H9 (cell line): ENCODE results near the gene SRRM2. TPM values are rescaled to one million over a fixed set of nuclear protein-coding genes. Genes with fewer than 3 reads are reported as not detected.

Experiments used
- DNase-seq: peaks from one replicate; pipeline ENCODE4 v3.0.0-alpha.2; 2017
- H2AFZ ChIP-seq: one replicate; pipeline ENCODE4 v1.6.1; 2013; ENCODE audit warnings: mild to moderate bottlenecking, low read length, control low read depth, moderate library complexity
- H2AK5ac ChIP-seq: 2 replicates; pipeline ENCODE4 v1.6.1; 2013; ENCODE audit warnings: low read length, control low read depth, mixed read lengths; ENCODE audit not compliant: insufficient read length
- H2BK120ac ChIP-seq: one replicate; pipeline ENCODE4 v1.6.1; 2013; ENCODE audit warnings: low read depth, mild to moderate bottlenecking, low read length, control low read depth, inconsistent platforms; ENCODE audit not compliant: poor library complexity, severe bottlenecking
- H2BK12ac ChIP-seq: 2 replicates; pipeline ENCODE4 v1.6.1; 2013; ENCODE audit warnings: low read length, control low read depth, mixed read lengths, low read depth; ENCODE audit not compliant: insufficient read length
- H2BK15ac ChIP-seq: 2 replicates; pipeline ENCODE4 v1.6.1; 2013; ENCODE audit warnings: low read depth, low read length, control low read depth
- H2BK20ac ChIP-seq: one replicate; pipeline ENCODE4 v1.6.1; 2013; ENCODE audit warnings: low read depth, mild to moderate bottlenecking, low read length, control low read depth, inconsistent platforms; ENCODE audit not compliant: poor library complexity, severe bottlenecking
- H2BK5ac ChIP-seq: 2 replicates; pipeline ENCODE4 v1.6.1; 2013; ENCODE audit warnings: low read length, control low read depth, mixed read lengths; ENCODE audit not compliant: insufficient read length
- H3K14ac ChIP-seq: 2 replicates; pipeline ENCODE4 v1.6.1; 2013; ENCODE audit warnings: low read length, control low read depth; ENCODE audit not compliant: insufficient read depth
- H3K18ac ChIP-seq: 2 replicates; pipeline ENCODE4 v1.6.1; 2013; ENCODE audit warnings: low read depth, mild to moderate bottlenecking, mixed read lengths, low read length, control low read depth; ENCODE audit not compliant: insufficient read length
- H3K23ac ChIP-seq: 2 replicates; pipeline ENCODE4 v1.6.1; 2013; ENCODE audit warnings: low read length, control low read depth, mixed read lengths, low read depth; ENCODE audit not compliant: insufficient read length
- H3K23me2 ChIP-seq: 2 replicates; pipeline ENCODE4 v1.6.1; 2013; ENCODE audit warnings: low read depth, mild to moderate bottlenecking, mixed read lengths, low read length, control low read depth; ENCODE audit not compliant: insufficient read length, poor library complexity, severe bottlenecking
- H3K27ac ChIP-seq: 2 replicates; pipeline ENCODE4 v1.5.1; 2013; ENCODE audit warnings: low read length, control low read depth, mixed read lengths, low read depth; ENCODE audit not compliant: insufficient read length
- H3K27me3 ChIP-seq: 2 replicates; pipeline ENCODE4 v1.6.1; 2013; ENCODE audit warnings: low read length, control low read depth, inconsistent platforms; ENCODE audit not compliant: insufficient read depth
- H3K4ac ChIP-seq: 2 replicates; pipeline ENCODE4 v1.6.1; 2013; ENCODE audit warnings: low read depth, mild to moderate bottlenecking, control low read depth, inconsistent platforms, low read length, moderate library complexity
- H3K4me1 ChIP-seq: 2 replicates; pipeline ENCODE4 v1.6.1; 2013; ENCODE audit warnings: low read length, control low read depth, inconsistent platforms; ENCODE audit not compliant: insufficient read depth
- H3K4me2 ChIP-seq: 2 replicates; pipeline ENCODE4 v1.6.1; 2013; ENCODE audit warnings: low read length, control low read depth, mixed read lengths; ENCODE audit not compliant: insufficient read length, insufficient read depth
- H3K56ac ChIP-seq: 2 replicates; pipeline ENCODE4 v1.6.1; 2013; ENCODE audit warnings: low read depth, mild to moderate bottlenecking, mixed read lengths, low read length, control low read depth; ENCODE audit not compliant: insufficient read length
- H3K79me1 ChIP-seq: 2 replicates; pipeline ENCODE4 v1.6.1; 2013; ENCODE audit warnings: low read depth, mild to moderate bottlenecking, moderate library complexity, low read length, control low read depth, inconsistent platforms; ENCODE audit not compliant: insufficient read depth, poor library complexity, severe bottlenecking
- H3K79me2 ChIP-seq: 2 replicates; pipeline ENCODE4 v1.6.1; 2013; ENCODE audit warnings: low read length, control low read depth, inconsistent platforms; ENCODE audit not compliant: insufficient read depth
- H3K9ac ChIP-seq: 2 replicates; pipeline ENCODE4 v1.6.1; 2013; ENCODE audit warnings: low read length, control low read depth, mixed read lengths; ENCODE audit not compliant: insufficient read length; ENCODE audit errors: extremely low read depth
- H3K9me3 ChIP-seq: one replicate; pipeline ENCODE4 v1.6.1; 2013; ENCODE audit warnings: low read depth, low read length, inconsistent platforms; ENCODE audit not compliant: control insufficient read depth
- H3T11ph ChIP-seq: one replicate; pipeline ENCODE4 v1.6.1; 2013; ENCODE audit warnings: mild to moderate bottlenecking, low read length, control low read depth, inconsistent platforms
- H4K20me1 ChIP-seq: one replicate; pipeline ENCODE4 v1.6.1; 2013; ENCODE audit not compliant: control insufficient read depth, insufficient read length, insufficient read depth
- H4K5ac ChIP-seq: 2 replicates; pipeline ENCODE4 v1.6.1; 2013; ENCODE audit warnings: low read depth, mild to moderate bottlenecking, mixed read lengths, low read length, control low read depth; ENCODE audit not compliant: insufficient read length
- H4K8ac ChIP-seq: replicated peaks from 2 replicates; pipeline ENCODE4 v1.6.1; 2013; ENCODE audit warnings: low read length, control low read depth, mixed read lengths, low read depth; ENCODE audit not compliant: insufficient read length
- H4K91ac ChIP-seq: 2 replicates; pipeline ENCODE4 v1.6.1; 2013; ENCODE audit warnings: low read depth, mild to moderate bottlenecking, moderate library complexity, mixed read lengths, low read length, control low read depth; ENCODE audit not compliant: insufficient read length
- H3K27ac Mint-ChIP-seq, 3 experiments: 2 replicates in 2 of 3; 3 replicates in 1 of 3; pipeline ENCODE4 v1.8.0; 2020 to 2021; ENCODE audit warnings: mixed read lengths in 3 of 3, mild to moderate bottlenecking in 1 of 3, moderate library complexity in 1 of 3
- H3K27me3 Mint-ChIP-seq: 2 replicates; pipeline ENCODE4 v1.8.0; 2021; ENCODE audit warnings: low read depth, mild to moderate bottlenecking, moderate library complexity, mixed read lengths
- H3K36me3 Mint-ChIP-seq, 3 experiments: 2 replicates in 2 of 3; 3 replicates in 1 of 3; pipeline ENCODE4 v1.8.0; 2020 to 2021; ENCODE audit warnings: low read depth in 3 of 3, mixed read lengths in 3 of 3; ENCODE audit not compliant: insufficient read depth in 1 of 3
- H3K4me1 Mint-ChIP-seq, 2 experiments: 2 replicates each; pipeline ENCODE4 v1.8.0; 2020; ENCODE audit warnings: mixed read lengths in 2 of 2
- H3K4me3 Mint-ChIP-seq, 2 experiments: 2 replicates in 1 of 2; 3 replicates in 1 of 2; pipeline ENCODE4 v1.8.0; 2020 to 2021; ENCODE audit warnings: mild to moderate bottlenecking in 2 of 2, mixed read lengths in 2 of 2, moderate library complexity in 1 of 2
- H3K9me3 Mint-ChIP-seq, 2 experiments: 2 replicates in 1 of 2; 3 replicates in 1 of 2; pipeline ENCODE4 v1.8.0; 2020; ENCODE audit warnings: mild to moderate bottlenecking in 2 of 2, mixed read lengths in 2 of 2, moderate library complexity in 1 of 2
- CTCF ChIP-seq: fragments of 200-600 bp; sonication (generic); conservative IDR thresholded peaks from 3 replicates; pipeline ENCODE4 v1.8.0; 2021; ENCODE audit warnings: antibody characterized with exemption, mild to moderate bottlenecking
- whole genome bisulfite sequencing: extraction: QIAGEN DNeasy Blood & Tissue Kit; methylation state at CpG from one replicate; pipeline ENCODE4 v1.1.7; 2013; ENCODE audit warnings: missing lambda C conversion rate, low lambda C conversion rate, mixed read lengths; ENCODE audit not compliant: insufficient read length; ENCODE audit errors: extremely low coverage; 5-methylcytosine and 5-hydroxymethylcytosine counted together
- total RNA-seq: library from RNA; stranded (reverse); gene quantifications from 2 replicates; pipeline ENCODE4 v1.2.1, GENCODE V29; 2021

SRRM2 gene
- total RNA-seq, 1 experiment from 2014 or later, result 694 TPM

GRCh38 chr16:2774161-2774891, 21.9 kb downstream of the SRRM2 start:
- H4K5ac ChIP-seq, result no peak overlapping the region
- peaks cover 14% of the 10 kb centered on the region for H3K23me2 ChIP-seq
- Mint-ChIP-seq H3K36me3 (peaks cover 32 to 74% (median 63%) of the 10 kb centered on the region in 3 experiments), H3K9me3 (peaks cover 0 to 3% of the 10 kb centered on the region in 2 experiments; a peak in 3 of 5 replicates), H3K4me1 (peaks cover 22 to 38% of the 10 kb centered on the region in 2 experiments), H3K27me3 (peaks cover 5% of the 10 kb centered on the region), H3K4me3 (no peak overlapping the region; a peak in 1 of 5 replicates), H3K27ac (0 out of 7 replicates have a peak overlapping the region, but pooled peaks of 1 of the 3 experiments have one; percentile 47)
- H3K4ac ChIP-seq, result no peak overlapping the region
- no peak overlapping the region for H2BK15ac ChIP-seq
- H3K14ac ChIP-seq, result no peak overlapping the region
- no peaks in the 10 kb centered on the region for H4K20me1 ChIP-seq
- H2AK5ac ChIP-seq, result no peak overlapping the region
- no peak for DNase-seq
- no peak overlapping the region for H3K27ac ChIP-seq
- H3K9ac ChIP-seq, result no peak overlapping the region
- H2AFZ ChIP-seq, result no peak overlapping the region
- WGBS, result no CpG with 5 or more reads among the region's 7 CpGs
- no peak overlapping the region for H4K91ac ChIP-seq
- no peak overlapping the region for H4K8ac ChIP-seq
- no peaks in the 10 kb centered on the region for H3K27me3 ChIP-seq
- H2BK5ac ChIP-seq, result no peak overlapping the region
- peaks cover 9% of the 10 kb centered on the region; the same call in 1 of the 2 replicates for H3K79me2 ChIP-seq
- peaks cover 6% of the 10 kb centered on the region for H3K79me1 ChIP-seq
- no peaks in the 10 kb centered on the region for H3K9me3 ChIP-seq
- H2BK120ac ChIP-seq, result no peak overlapping the region
- no peak for TF ChIP-seq CTCF
- H3T11ph ChIP-seq, result no peak overlapping the region
- H2BK12ac ChIP-seq, result no peak overlapping the region
- H3K4me1 ChIP-seq, result no peaks in the 10 kb centered on the region
- no peak overlapping the region for H3K56ac ChIP-seq
- no peak overlapping the region for H3K18ac ChIP-seq
- no peak overlapping the region for H3K23ac ChIP-seq
- no peak overlapping the region for H2BK20ac ChIP-seq
- H3K4me2 ChIP-seq, result no peak overlapping the region
